Choroid plexus epithelial cell (primary cell): Measurements from ENCODE around the gene SPP1.

Source experiments
- DNase-seq: peaks from one replicate; pipeline ENCODE4 v3.0.0-alpha.2; 2010; ENCODE audit warnings: low read depth
- H3K4me3 ChIP-seq: 2 replicates; pipeline ENCODE4 v1.5.1; 2011; ENCODE audit warnings: low read depth, mild to moderate bottlenecking, control low read depth, low read length, moderate library complexity
- CTCF ChIP-seq: conservative IDR thresholded peaks from 2 replicates; pipeline ENCODE4 v1.5.1; 2011; ENCODE audit warnings: low read depth, mild to moderate bottlenecking, control low read depth, inconsistent platforms, low read length, moderate library complexity

Gene SPP1

GRCh38 chr4:87970121-87970520 is 5.4 kb upstream of the SPP1 start:
- no peak for TF ChIP-seq CTCF
- no peak overlapping the region for H3K4me3 ChIP-seq
- no peak for DNase-seq

DNA sequence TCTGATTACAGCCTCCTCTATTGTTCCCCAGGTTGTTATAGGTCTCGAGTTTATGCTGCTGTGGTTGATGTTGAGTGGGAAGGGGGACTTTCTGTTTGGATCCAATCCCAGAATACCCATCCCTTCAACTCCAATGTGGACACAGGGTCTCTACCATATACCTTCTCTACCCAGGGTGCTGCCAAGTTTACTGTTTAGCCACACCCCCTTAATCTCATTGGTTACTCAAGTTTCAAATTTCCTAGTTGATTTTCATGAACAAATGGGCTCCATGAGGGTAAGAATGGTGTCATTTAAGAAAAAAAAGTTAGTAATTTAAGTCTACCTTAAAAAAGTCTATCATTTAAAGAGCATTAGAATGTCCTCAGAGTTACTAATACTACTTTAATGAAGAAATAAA is 3.6 kb upstream of the SPP1 start:
- no peak for TF ChIP-seq CTCF

GRCh38 chr4:87973283-87974169 is 2.0 kb upstream of the SPP1 start:
- no peak overlapping the region for H3K4me3 ChIP-seq
- peak; percentile 86 for TF ChIP-seq CTCF
- DNase-seq = peak; percentile 80

More for the DNA sequence above, 3.6 kb upstream of the SPP1 start:
- H3K4me3 ChIP-seq = no peak overlapping the region
- no peak for DNase-seq

- no peak overlapping the region for H3K4me3 ChIP-seq
- TF ChIP-seq CTCF = no peak
- DNase-seq = no peak
Measured at GRCh38 chr4:87974856-87975462, 555 bp upstream of the SPP1 start.

- H3K4me3 ChIP-seq = no peak overlapping the region
- TF ChIP-seq CTCF = no peak
- no peak for DNase-seq
Measured at GRCh38 chr4:87977521-87978278, 2.2 kb downstream of the SPP1 start.

- no peak for TF ChIP-seq CTCF
- DNase-seq = peak; percentile 62
- H3K4me3 ChIP-seq = no peak overlapping the region
Measured at GRCh38 chr4:87978681-87979080, 3.2 kb downstream of the SPP1 start.
